OCI-LY3 (cell line): ENCODE measurements around the gene SCGB1D1.

Experiments used
- H2AFZ ChIP-seq: fragments of 200-600, 300-600 bp; shearing (Covaris generic); 2 replicates; pipeline ENCODE4 v1.6.0; 2014; ENCODE audit warnings: antibody characterized with exemption, low read depth, low read length
- H3K27ac ChIP-seq: fragments of 200-600, 300-600 bp; sonication (generic); 2 replicates; pipeline ENCODE4 v1.5.1; 2014; ENCODE audit warnings: mild to moderate bottlenecking, low read length, moderate library complexity, mixed read lengths
- H3K27me3 ChIP-seq: fragments of 200-600, 300-600 bp; sonication (generic); 2 replicates; pipeline ENCODE4 v1.6.1; 2014; ENCODE audit warnings: low read depth, low read length, mixed read lengths
- H3K36me3 ChIP-seq: fragments of 200-600, 300-600 bp; sonication (generic); replicated peaks from 2 replicates; pipeline ENCODE3; 2014; ENCODE audit warnings: low read depth, low read length, mixed read lengths
- H3K4me1 ChIP-seq: fragments of 300-600, 200-600 bp; sonication (generic); 2 replicates; pipeline ENCODE4 v1.6.1; 2014; ENCODE audit warnings: low read length, mixed read lengths
- H3K4me2 ChIP-seq: fragments of 200-600, 300-600 bp; sonication (generic); 2 replicates; pipeline ENCODE4 v1.6.1; 2014; ENCODE audit warnings: low read length, mixed read lengths
- H3K4me3 ChIP-seq: fragments of 300-600, 200-600 bp; sonication (generic); 2 replicates; pipeline ENCODE4 v1.5.1; 2014; ENCODE audit warnings: antibody characterized with exemption, mild to moderate bottlenecking, low read length, moderate library complexity
- H3K79me2 ChIP-seq: fragments of 300-600, 200-600 bp; shearing (Covaris generic); 2 replicates; pipeline ENCODE4 v1.6.1; 2014; ENCODE audit warnings: mild to moderate bottlenecking, low read length, mixed read lengths
- H3K9ac ChIP-seq: fragments of 300-600, 200-600 bp; shearing (Covaris generic); 2 replicates; pipeline ENCODE4 v1.6.0; 2014; ENCODE audit warnings: mild to moderate bottlenecking, low read length, moderate library complexity
- H3K9me3 ChIP-seq: fragments of 200-600, 300-600 bp; shearing (Covaris generic); 2 replicates; pipeline ENCODE4 v1.6.1; 2014; ENCODE audit warnings: low read length, mixed read lengths; ENCODE audit not compliant: insufficient read depth
- H4K20me1 ChIP-seq: fragments of 200-600, 300-600 bp; sonication (generic); 2 replicates; pipeline ENCODE4 v1.6.1; 2016; ENCODE audit warnings: low read length, mixed read lengths; ENCODE audit not compliant: insufficient read depth
- CTCF ChIP-seq: fragments of 200-600, 300-600 bp; sonication (generic); IDR thresholded peaks from 2 replicates; pipeline ENCODE4 v1.5.1; 2014; ENCODE audit warnings: antibody characterized with exemption, low read length, low read depth
- EZH2phosphoT487 ChIP-seq: fragments of 200-600 bp; shearing (Covaris generic); IDR thresholded peaks from 2 replicates; pipeline ENCODE4 v1.6.1; 2018; ENCODE audit warnings: antibody characterized with exemption, mixed run types, low read depth

Gene SCGB1D1

GRCh38 chr11:62146476-62147200 lies 43.4 kb upstream of the SCGB1D1 start:
- no peak overlapping the region for H2AFZ ChIP-seq
- H3K36me3 ChIP-seq: peaks cover 93% of the 10 kb centered on the region
- H3K4me1 ChIP-seq: no peaks in the 10 kb centered on the region
- H3K9ac ChIP-seq: no peak overlapping the region
- no peak overlapping the region for H3K27ac ChIP-seq
- TF ChIP-seq EZH2phosphoT487: no peak
- no peaks in the 10 kb centered on the region for H3K27me3 ChIP-seq
- H3K4me3 ChIP-seq: no peak overlapping the region
- H3K4me2 ChIP-seq: no peak overlapping the region
- peaks cover 2% of the 10 kb centered on the region; the same call in 1 of the 2 replicates for H4K20me1 ChIP-seq
- no peaks in the 10 kb centered on the region for H3K9me3 ChIP-seq
- no peaks in the 10 kb centered on the region for H3K79me2 ChIP-seq

- no peak for TF ChIP-seq EZH2phosphoT487
- no peak for TF ChIP-seq CTCF
- no peaks in the 10 kb centered on the region for H4K20me1 ChIP-seq
- H2AFZ ChIP-seq: no peak overlapping the region
- no peak overlapping the region for H3K4me3 ChIP-seq
- H3K27me3 ChIP-seq: no peaks in the 10 kb centered on the region
- H3K27ac ChIP-seq: no peak overlapping the region
- no peaks in the 10 kb centered on the region for H3K9me3 ChIP-seq
- H3K4me1 ChIP-seq: no peaks in the 10 kb centered on the region
- H3K9ac ChIP-seq: no peak overlapping the region
- H3K36me3 ChIP-seq: peaks cover 91% of the 10 kb centered on the region
- no peak overlapping the region for H3K4me2 ChIP-seq
- H3K79me2 ChIP-seq: no peaks in the 10 kb centered on the region
Measured at GRCh38 chr11:62147545-62147944, 42.5 kb upstream of the SCGB1D1 start.

- H3K27ac ChIP-seq: no peak overlapping the region
- no peak for TF ChIP-seq EZH2phosphoT487
- TF ChIP-seq CTCF: no peak
- no peaks in the 10 kb centered on the region for H3K4me1 ChIP-seq
- H3K4me3 ChIP-seq: no peak overlapping the region
- H3K9me3 ChIP-seq: no peaks in the 10 kb centered on the region
- H4K20me1 ChIP-seq: no peaks in the 10 kb centered on the region
- H3K36me3 ChIP-seq: peaks cover 91% of the 10 kb centered on the region
- H3K27me3 ChIP-seq: no peaks in the 10 kb centered on the region
- H2AFZ ChIP-seq: no peak overlapping the region
- no peaks in the 10 kb centered on the region for H3K79me2 ChIP-seq
- H3K4me2 ChIP-seq: no peak overlapping the region
- H3K9ac ChIP-seq: no peak overlapping the region
Measured at GRCh38 chr11:62148271-62148980, 41.6 kb upstream of the SCGB1D1 start.

- H3K9me3 ChIP-seq: no peaks in the 10 kb centered on the region
- H3K4me1 ChIP-seq: no peaks in the 10 kb centered on the region
- no peak for TF ChIP-seq CTCF
- TF ChIP-seq EZH2phosphoT487: no peak
- no peak overlapping the region for H3K9ac ChIP-seq
- no peak overlapping the region for H2AFZ ChIP-seq
- no peak overlapping the region for H3K27ac ChIP-seq
- no peaks in the 10 kb centered on the region for H3K79me2 ChIP-seq
- no peak overlapping the region for H3K4me2 ChIP-seq
- H3K36me3 ChIP-seq: peaks cover 82% of the 10 kb centered on the region
- no peaks in the 10 kb centered on the region for H4K20me1 ChIP-seq
- no peak overlapping the region for H3K4me3 ChIP-seq
- no peaks in the 10 kb centered on the region for H3K27me3 ChIP-seq
Measured at GRCh38 chr11:62149986-62150886, 39.8 kb upstream of the SCGB1D1 start.
